Measurements from ENCODE around the gene PRR16.
"Not testable (repeated sequence)": the region's sequence is repeated elsewhere in the genome, so short reads cannot be mapped to it uniquely, and the experiment has no call there.

Gene PRR16

DNA sequence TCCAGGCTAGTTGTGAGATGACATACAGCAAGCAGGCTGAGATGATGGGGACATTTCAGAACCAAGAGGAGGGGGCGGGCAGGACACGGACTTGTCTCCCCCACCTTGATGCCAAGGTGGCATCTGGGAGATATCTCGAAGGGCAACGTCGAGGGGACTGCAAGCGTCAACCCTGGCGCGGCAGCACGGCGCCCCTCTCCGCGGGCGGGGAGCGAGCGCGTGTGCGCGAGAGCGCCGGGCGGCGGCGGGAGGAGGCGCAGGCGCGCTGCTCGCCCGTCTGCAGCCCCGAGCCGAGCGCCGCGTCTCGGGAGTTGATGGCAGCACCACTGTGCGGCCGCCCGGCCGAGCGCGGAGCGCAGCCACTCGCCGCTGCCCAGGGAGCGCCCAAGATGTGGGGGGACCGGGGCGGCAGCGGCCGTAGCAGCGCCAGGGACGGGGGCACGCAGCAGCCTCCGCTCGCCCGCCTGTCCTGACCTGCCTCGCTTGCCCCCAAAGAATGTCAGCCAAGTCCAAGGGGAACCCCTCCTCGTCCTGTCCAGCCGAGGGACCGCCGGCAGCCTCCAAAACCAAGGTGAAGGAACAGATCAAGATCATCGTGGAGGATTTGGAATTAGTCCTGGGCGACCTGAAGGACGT is at the start of gene PRR16:
PRR16 (plus strand) TSS at position 310 of the 636 bp plus-strand sequence.
- peak; percentile 41 to 68 for DNase-seq

DNA sequence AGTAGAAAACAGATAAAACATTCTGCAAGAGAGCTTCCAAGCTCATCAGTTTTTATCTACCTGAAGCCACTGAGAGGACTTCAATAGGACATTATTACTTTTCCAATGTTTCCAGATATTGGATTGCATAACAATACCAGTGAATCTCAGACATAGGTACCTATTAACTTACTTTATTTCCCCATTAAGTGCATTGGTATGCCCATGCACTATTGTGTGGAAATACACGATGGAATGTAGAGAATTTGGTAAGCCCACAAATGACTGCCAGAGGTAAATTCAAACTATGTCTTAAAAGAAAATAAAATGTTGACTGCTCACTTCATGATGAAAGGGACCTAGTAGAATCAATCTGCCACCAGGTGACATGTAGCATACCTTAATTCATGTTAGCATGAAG is 48.1 kb upstream of the PRR16 start:
- no peak for DNase-seq

DNA sequence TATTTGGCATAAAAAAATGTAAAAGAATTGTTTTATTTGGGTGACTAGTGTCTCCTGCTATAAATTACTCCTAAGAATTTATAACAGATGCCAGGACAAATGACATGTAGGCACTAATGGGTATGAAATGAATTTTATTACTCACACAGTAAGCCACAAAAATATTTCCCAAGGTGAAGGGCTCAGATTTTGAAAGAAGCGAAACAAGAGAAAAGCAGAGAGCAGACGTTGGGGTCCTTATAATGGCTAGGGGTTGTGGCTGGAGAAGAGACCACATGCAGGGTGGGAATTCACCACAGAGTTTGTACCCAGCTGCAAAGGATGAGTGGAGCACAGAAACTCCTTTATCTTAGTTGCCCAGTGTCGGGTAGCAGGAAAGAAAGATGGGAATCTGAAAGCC is 45.0 kb upstream of the PRR16 start:
- DNase-seq: no peak

DNA sequence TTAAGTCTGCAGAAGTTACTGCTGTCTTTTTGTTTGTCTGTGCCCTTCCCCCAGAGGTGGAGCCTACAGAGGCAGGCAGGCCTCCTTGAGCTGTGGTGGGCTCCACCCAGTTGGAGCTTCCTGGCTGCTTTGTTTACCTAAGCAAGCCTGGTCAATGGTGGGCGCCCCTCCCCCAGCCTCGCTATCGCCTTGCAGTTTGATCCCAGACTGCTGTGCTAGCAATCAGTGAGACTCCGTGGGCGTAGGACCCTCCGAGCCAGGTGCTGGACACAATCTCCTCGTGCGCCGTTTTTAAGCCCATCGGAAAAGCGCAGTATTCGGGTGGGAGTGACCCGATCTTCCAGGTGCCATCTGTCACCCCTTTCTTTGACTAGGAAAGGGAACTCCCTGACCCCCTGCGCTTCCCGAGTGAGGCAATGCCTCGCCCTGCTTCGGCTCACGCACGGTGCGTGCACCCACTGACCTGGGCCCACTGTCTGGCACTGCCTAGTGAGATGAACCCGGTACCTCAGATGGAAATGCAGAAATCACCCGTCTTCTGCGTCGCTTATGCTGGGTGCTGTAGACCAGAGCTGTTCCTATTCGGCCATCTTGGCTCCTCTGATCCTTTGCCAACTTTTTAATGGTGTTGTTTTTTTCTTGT is 37.3 kb upstream of the PRR16 start:
- DNase-seq: not testable (repeated sequence)

DNA sequence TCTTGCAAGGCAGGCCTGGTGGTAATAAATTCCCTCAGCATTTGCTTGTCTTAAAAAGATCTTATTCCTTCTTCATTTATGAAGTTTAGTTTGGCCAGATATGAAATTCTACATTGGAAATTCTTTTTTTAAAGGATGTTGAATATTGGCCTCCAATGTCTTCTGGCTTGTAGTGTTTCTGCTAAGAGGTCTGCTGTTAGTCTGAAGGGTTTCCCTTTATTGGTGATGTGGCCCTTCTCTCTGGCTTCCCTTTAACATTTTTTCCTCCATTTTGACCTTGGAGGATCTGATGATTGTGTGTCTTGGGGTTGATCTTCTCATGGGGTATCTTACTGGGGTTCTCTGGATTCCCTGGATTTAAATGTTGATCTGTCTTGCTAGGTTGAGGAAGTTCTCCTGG is 33.5 kb upstream of the PRR16 start:
- no peak for DNase-seq

DNA sequence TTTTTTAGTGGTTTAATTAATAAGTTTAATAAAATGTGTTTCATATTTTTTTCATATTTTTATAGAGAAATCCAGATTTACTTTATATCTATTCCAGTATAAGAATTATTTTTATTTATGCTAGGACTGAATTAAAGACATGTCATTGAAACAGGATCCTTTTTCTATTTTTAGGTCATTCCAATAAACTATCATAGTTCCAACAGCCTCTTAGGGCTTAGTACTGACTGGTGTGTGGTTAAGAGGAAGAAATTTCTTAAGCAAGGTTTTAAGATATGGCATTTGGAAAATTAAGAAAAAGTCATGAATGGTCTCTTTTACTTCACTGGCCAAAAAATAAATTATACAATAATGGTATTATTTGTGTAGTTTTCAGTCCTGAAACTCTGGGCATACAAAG is 31.2 kb upstream of the PRR16 start:
- DNase-seq: no peak

DNA sequence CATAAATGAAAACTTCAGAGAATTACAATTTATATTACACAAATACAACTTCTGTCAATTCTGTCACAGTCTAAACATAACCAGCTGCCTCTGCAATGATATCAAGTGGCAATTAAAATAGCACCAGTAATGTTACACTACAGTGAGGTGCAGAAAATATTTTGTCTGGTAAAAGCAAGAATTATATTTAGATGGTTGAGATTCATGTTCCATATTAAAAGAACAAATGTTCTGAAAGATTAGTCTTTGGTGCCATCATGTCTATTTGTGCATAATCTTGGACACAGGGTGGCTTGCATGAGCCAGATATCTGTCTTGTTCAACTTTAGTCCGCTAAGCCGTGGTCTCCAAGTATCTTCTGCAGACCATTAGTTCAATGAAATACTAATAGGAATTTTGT is 29.0 kb upstream of the PRR16 start:
- no peak for DNase-seq

DNA sequence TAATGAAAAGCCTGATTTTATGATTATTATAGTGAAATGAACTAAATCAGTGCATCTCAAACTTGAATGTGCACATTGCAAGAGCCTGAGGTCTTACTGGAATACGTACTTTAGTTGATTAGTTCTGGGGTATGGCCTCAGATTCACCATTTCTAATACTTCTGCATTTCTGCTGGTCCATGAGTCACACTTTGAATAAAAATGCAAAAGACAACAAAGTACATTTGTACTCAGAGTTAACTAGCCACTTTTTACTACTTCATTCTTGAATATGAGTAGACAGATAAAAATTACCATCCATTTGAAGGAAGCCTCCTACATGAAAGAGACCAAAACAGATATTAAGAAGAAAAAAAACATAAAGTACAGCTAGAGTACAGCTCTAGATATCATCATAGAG is 27.1 kb upstream of the PRR16 start:
- no peak for DNase-seq

DNA sequence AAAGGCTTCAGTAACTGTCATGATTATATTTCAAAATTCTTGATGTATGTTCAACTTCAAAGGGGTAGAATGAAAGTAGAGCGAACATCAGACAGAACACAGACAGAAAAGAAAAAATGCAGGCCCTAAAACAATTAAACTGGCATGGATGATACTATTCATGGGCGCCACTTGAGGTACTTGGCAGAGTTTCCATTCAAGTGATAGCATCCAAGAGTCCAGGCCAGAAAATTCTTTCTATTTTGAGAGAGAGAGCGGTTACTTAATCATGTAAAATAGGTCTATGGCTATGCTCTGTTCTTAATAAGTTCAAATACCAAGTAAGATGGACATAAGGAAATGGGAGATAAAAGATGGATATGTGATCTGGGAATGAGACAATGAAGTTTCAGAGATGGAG is 21.4 kb upstream of the PRR16 start:
- DNase-seq: no peak

DNA sequence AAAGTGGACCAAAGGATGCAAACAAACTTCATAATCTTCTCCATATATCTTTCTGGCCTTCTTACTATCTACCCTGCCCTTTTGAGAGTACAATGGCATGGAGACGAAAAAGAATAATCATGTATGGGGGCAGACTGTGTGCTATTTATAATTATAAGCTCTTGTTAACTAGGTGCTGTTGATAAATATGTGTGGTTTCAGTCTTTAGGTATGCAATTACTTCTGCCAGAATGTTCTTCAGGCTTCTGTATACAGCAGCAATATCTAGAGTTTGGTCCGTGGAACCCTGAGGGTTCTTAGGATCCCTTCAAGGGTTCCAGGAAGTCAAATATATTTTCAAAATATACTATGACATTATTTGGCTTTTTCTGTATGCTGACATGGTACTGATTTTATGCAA is 20.5 kb upstream of the PRR16 start:
- no peak for DNase-seq

DNA sequence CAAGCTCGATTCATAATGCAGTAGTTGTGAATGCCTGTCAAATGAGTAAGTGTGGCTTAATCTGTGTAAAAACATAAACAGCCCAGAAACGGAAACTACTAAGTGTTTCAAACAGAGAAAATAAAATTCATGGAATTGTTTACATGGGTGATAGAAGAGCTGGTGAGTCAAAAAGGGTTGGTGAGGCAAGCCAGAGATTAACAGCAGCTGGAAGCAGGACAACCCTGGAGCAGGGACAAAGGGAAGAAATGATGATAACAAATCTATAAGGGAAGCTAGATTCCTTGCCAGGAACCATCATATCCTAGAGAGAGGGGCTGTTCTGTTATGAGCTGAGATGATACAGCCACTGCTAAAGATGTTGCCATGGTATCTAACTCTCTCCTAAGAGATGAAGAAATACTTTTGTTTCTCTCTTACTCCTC is 18.0 kb upstream of the PRR16 start:
- DNase-seq: peak; percentile 51 to 87

DNA sequence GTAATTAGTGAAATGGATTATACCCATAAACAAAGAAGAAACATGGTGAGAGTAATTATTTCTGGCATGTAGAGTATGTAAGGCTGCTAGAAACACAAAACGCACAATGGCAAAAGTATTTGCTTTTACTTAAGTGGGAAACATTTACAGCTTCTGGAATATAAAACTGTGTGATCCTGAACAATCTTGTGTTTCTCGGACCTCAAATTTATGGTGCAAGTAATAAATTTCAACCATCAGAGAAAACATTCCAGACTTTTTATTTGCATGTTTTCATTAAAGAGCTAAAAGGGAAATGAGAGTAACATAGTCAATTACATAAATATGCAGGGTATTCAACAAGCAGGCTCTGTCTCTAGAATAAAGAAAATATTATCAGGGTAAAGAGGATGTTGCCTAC is 17.2 kb upstream of the PRR16 start:
- DNase-seq: no peak

DNA sequence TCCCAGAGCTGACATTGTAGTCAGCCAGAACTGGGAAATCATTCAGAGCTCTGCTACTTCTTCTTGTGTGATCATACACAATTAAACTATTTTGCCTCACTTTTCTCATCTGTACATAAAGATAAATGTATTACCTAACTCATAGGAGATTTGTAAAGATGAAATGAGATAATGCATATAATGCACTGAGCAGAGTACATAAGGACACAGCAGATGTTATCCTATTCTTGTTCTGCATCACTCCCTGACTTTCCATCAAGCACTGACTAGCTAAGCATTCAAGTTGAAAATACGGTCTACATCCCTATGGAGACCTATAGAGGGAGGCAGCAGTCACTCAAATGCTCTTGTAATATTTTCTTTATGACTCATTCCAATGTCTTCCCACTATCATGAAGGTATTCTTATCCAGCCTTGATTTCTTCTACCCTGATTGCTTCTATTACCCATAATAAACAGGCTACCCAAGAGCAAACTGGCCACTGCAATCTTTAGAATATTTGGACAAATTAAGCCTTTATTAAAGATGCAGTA is 16.3 kb upstream of the PRR16 start:
- DNase-seq: no peak

DNA sequence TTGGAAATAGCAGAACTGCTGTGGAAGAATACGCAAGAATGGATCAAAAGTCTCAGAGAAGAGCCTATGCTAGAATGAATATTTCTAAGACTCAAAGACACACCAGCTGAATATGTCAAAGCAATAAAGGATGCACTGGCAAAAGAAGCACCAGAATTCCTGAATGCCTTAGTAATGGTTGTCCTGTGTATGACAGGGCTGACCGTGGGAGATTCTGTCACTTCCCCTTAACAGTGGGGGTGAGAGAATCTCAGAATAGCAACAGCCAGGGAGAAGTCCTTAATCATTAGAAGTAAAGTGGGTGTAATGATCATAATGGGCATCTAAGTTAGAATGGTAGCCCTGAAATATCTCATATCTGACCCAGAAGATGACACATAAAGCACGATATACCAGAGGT is 14.6 kb upstream of the PRR16 start:
- no peak for DNase-seq

DNA sequence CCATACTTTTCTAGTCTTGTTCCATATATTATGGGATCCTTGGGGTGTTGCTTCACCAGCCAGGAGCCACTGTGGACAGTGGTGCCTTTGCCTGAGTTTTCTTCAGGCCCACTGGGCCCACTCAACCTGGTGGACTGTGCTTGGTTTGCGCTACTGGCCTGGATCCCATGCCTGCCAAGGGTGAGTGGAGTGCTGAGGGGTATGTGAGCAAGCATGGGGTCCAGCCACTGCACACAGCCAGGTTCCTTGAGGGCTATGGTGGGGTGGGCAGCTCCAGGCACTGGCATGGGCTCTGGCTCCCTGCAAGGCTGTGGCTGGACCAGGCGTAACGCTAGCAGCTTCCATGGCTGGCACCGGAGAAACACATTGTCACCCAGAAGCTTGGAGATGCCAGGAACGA is 13.2 kb upstream of the PRR16 start:
- no peak for DNase-seq

DNA sequence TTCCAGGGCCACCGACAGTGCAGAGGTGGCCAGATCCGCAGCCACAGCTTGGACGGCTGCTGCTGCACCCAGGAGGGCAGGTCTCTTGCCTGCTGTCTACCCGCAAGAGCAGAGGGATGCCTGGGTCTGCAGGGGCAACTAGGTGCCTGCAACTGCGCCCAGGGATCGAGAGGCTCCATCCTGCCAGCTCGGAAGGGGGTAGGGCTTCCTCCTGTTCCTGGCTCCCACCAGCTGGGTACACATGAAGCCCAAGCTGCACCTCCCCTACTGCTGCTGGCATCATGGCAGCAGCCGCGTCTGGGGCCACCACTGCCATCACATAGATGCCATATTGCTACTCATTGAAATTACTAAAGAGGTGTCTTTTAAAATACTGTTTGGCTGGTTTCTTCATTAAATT is 12.7 kb upstream of the PRR16 start:
- DNase-seq: no peak

DNA sequence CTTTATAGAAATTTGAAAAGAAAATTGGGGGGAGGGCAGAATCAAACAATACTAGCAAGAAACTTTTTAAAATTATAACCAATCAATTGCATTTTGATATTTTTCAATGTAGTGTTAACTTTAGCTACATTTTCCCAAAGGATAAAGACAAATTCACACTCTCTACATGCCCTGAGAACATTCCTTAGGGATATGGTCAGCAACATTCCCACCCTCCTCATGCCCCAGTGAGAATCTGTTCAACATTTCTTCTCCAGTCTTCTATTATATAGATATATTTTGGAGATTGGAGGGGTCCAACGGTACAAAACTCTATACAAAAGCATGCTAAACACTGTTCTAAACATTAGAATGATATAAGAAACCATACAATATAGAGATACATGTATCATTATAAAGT is 11.6 kb upstream of the PRR16 start:
- DNase-seq: no peak

DNA sequence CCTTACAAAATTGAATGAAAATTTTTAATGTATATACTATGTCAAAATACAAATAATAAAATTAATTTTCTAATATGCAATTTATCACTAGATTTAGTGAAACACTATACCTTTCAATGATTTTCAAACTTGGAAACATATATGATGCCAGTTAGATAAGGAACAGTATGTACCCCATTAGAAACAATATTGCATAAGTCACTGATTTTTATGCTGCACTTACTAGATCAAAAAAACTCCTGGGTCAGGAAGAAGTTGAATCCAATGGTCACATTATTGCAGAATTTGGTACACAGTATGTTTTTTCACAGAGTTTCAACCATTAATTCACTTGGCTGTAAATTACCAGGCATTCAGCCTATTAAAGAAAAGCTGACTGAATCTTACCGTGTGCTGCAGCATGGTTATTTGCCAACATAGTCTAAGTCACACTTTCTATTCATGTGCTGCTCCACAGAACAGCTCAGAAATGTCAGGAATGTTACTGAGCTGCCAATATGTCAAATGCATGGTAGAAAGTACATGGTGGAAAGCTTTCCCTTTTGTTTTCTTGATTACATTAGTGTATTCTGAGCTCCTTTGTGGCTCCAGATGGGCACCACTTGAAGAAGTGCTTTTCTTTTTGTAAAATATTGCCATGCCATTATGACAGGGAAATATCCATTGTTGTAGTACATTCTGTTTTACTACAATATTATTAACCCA is 9.9 kb upstream of the PRR16 start:
- no peak for DNase-seq

DNA sequence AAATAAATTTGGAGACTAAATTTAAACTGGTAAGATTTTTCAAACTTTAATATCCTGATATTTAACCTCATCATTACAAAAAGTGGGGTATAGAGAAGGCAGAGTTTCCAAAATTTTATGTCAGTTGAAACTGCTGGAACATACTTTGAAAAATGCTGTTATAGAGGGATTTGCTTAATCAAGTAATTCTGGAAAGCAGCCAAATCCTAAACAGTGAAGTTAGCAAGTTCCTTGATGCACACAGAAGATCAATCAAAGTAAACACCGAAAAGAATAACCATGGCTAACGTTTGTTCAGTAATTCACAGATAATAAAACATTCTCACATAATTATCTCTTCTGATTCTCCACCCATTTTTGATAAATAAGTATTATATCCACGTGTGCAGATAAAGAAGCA is 8.1 kb upstream of the PRR16 start:
- no peak for DNase-seq

DNA sequence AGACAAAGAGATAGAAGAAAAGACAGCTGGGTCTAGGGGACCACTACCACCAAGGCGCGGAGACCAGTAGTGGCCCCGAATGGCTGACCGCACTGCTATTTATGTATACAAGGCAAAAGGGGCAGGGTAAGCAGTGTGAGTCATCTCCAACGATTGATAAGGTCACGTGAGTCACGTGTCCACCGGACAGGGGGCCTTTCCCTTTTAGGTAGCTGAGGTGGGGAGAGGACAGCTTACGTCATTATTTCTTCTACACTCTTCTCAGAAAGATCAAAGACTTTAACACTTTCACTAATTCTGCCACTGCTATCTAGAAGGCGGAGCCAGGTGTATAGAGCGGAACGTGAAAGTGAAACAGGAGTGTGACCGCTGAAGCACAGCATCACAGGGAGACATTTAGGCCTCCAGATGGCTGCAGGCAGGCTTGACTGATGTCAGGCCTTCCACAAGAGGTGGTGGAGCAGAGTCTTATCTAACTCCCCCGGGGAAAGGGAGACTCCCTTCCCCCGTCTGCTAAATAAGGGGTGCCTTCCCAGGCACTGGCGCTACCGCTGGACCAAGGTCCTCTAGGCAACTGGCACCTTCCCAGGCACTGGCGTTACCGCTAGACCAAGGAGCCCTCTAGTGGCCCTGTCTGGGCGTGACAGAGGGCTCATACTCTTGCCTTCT is 6.1 kb upstream of the PRR16 start:
- DNase-seq: peak; percentile 40 to 81

DNA sequence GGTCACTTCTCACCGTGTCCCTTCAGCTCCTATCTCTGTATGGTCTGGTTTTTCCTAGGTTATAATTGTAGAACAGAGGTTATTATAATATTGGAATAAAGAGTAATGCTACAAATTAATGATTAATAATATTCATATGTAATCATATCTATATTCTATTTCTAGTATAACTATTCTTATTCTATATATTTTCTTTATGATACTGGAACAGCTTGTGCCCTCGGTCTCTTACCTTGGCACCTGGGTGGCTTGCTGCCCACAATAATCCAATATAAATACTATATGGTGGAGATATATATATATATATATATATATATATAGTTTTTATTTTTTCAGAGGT is 5.6 kb upstream of the PRR16 start:
- not testable (repeated sequence) for DNase-seq

DNA sequence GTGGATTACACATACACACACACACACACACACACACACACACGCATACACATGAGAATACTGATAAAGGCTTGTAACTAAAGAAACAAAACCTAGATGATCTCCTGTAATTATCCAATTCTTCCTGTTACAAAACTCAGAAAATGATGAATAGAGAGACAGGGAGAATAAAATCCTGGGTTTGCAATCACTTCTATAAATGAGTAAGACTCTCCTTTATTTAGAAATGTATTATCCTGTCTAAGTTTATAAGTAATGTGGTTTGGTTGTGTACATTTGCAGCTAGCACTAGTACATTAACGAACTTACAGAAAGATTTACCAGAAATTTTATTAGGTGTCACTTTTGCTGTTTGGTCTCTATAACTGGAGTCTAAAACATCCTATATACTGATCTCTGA is 2.8 kb upstream of the PRR16 start:
- DNase-seq: no peak

DNA sequence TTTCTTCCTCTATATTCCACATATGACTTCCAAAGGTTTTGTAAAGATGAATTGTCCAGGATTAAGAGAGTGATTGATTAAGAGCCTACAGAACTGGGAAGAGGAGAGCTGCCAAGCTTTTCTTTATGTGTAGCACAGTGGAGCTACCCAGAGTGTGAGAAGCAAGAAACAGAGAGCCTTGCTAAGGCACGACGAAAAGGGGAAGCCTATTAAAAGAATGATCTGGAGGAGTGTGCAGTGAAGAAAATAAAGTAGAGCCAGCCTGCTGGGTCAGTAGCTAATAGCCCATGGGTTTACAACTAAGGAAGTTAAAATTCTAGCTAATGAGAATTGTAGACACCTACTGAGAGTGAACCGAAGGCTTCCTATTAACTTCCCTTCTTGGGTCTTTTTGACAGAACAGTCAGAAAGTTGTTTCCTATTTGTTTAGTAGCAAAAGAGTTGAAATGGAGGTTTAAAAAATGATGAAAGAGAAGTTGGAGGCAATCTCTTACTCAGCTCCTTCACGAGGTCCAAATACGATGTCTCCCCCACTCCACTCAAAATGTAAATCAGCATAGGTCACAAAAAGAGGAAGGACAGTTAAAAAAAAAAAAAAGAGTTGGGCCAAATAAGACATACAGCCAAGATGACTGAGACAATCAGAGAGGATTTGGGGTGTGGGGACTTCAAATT is 957 bp upstream of the PRR16 start:
- no peak for DNase-seq

All from SW 1271 (cell line).